Right lobe of liver (tissue), 6 donors: ENCODE results near the gene PLA2R1. TPM values are rescaled to one million over a fixed set of nuclear protein-coding genes. Genes with fewer than 3 reads are reported as not detected.

Source experiments
- ATAC-seq, 4 donors: fragments of 200-7000 bp; cut with Tn5 transposase; one replicate each; pipeline ENCODE4 v1.9.1; 2020; ENCODE audit warnings: mild to moderate bottlenecking in 4 of 4, moderate library complexity in 4 of 4
- DNase-seq, 3 donors: peaks; one replicate each; pipeline ENCODE4 v3.0.0-alpha.2; 2020
- H3K27ac ChIP-seq, 3 donors: fragments of 200-600 bp; one replicate each; pipeline ENCODE4 v1.8.0; 2022
- H3K27me3 ChIP-seq, 2 donors: fragments of 200-600 bp; one replicate each; pipeline ENCODE4 v1.8.0; 2022
- H3K36me3 ChIP-seq, 4 donors: fragments of 200-600 bp; sonication (generic) in 1 of 4; one replicate each; pipeline versions ENCODE4 v1.5.1 to v1.8.0; 2017 to 2022; ENCODE audit warnings: control low read depth in 1 of 4
- H3K4me1 ChIP-seq, 4 donors: fragments of 200-600 bp; sonication (generic) in 1 of 4; one replicate each; pipeline versions ENCODE4 v1.5.1 to v1.8.0; 2017 to 2022; ENCODE audit warnings: control low read depth in 1 of 4
- H3K4me3 ChIP-seq, 3 donors: fragments of 200-600 bp; one replicate each; pipeline ENCODE4 v1.8.0; 2022
- H3K9me3 ChIP-seq, 4 donors: fragments of 200-600 bp; sonication (generic) in 1 of 4; one replicate each; pipeline versions ENCODE4 v1.5.1 to v1.8.0; 2017 to 2022; ENCODE audit warnings: control low read depth in 1 of 4
- CTCF ChIP-seq, 4 donors: fragments of 200-600 bp in 3 of 4; fragments of 450-650 bp in 1 of 4; IDR thresholded peaks; one replicate each; pipeline versions ENCODE4 v1.5.1 to v1.8.0; 2016 to 2022; ENCODE audit warnings: antibody characterized with exemption in 4 of 4, mild to moderate bottlenecking in 2 of 4
- POLR2A ChIP-seq: fragments of 450-650 bp; IDR thresholded peaks from one replicate; pipeline ENCODE4 v1.6.1; 2017; ENCODE audit warnings: antibody characterized with exemption, mild to moderate bottlenecking
- WGBS: methylation state at CpG from one replicate; pipeline ENCODE4 v1.1.6; 2018; ENCODE audit warnings: low coverage, low lambda C conversion rate; ENCODE audit not compliant: insufficient coverage; ENCODE audit errors: missing lambda C conversion rate; 5-methylcytosine and 5-hydroxymethylcytosine counted together
- intact Hi-C, 2 donors: fragments of 100-400 bp; cut with DNase I; formaldehyde crosslinking; loops; one replicate each; pipeline versions ENCODE4 v1.11.2 to v1.14.1; 2022
- long read RNA-seq: library from polyadenylated mRNA; unstranded; transcript quantifications from one replicate; pipeline ENCODE4 v2.0.0, GENCODE V29; 2019
- total RNA-seq, 6 experiments: library from RNA; depleted of rRNA in 2 of 6; stranded (reverse); fragments of >200 nt in 2 of 6; fragmentation: NEBNext Ultra II Directional in 3 of 6; extraction: Animal tissue kit (Norgen Biotek cat#: 25700) in 3 of 6; gene quantifications; one replicate each; pipeline versions ENCODE4 v1.1.0 to v1.2.4, GENCODE V29; 2016 to 2023
- donor health status: DM: no; HTN: yes; CAD: no.
- donor health status: DM: no; HTN: no; CAD: no.
- donor health status: DM: no; HTN: no; CAD: no.
- donor health status: DM: no; HTN: yes; CAD: no.
- donor health status: DM: no; HTN: yes; CAD: no.

PLA2R1 gene
- total RNA-seq, result 1 to 10 TPM in 3 of 6 experiments, under 1 TPM in 3; 0.70 to 1.6 (median 0.97) TPM
- long read RNA-seq, result 0 reads

GRCh38 chr2:160062292-160063005 is at the start of gene PLA2R1:
TSS of gene PLA2R1 (minus strand) at chr2:160062615. CDS start at chr2:160062403, 212 bp downstream.
- DNase-seq (peak in 1 of 3 donors; percentile 37), ATAC-seq (peak; percentile 42 to 58 (median 56))
- peak within 1 kb of the TSS; percentile 40 to 56 (median 44) for H3K4me3 ChIP-seq
- intact Hi-C loops, result no loop called here
- TF ChIP-seq POLR2A (no peak), CTCF (IDR thresholded peaks at IDR 0.05) (no peak)
- no CpG with 5 or more reads among the region's 52 CpGs for WGBS
- H3K4me1 ChIP-seq, result peaks cover 0 to 6% (median 0%) of the 10 kb centered on the region in 4 donors
- peaks cover 0 to 5% of the 10 kb centered on the region in 2 donors for H3K27me3 ChIP-seq
- no peaks in the 10 kb centered on the region for H3K36me3 ChIP-seq
- H3K27ac ChIP-seq, result no peak within 1 kb of the TSS
- no peaks in the 10 kb centered on the region for H3K9me3 ChIP-seq

- ATAC-seq, result no peak
- no peak overlapping the region for H3K4me3 ChIP-seq
- intact Hi-C loops, result no loop called here
- H3K4me1 ChIP-seq, result no peaks in the 10 kb centered on the region
- H3K9me3 ChIP-seq, result no peaks in the 10 kb centered on the region
- no peak for DNase-seq
- no peaks in the 10 kb centered on the region for H3K27me3 ChIP-seq
- H3K36me3 ChIP-seq, result no peaks in the 10 kb centered on the region
- 60% methylated on average over 7 of the region's 7 CpGs for WGBS
- TF ChIP-seq CTCF (IDR thresholded peaks at IDR 0.05) (no peak), POLR2A (no peak)
- H3K27ac ChIP-seq, result no peak overlapping the region
These were observed 48.3 kb upstream of the PLA2R1 start for GRCh38 chr2:160110674-160111239.

- Histone ChIP-seq H3K4me1 (no peaks in the 10 kb centered on the region), H3K27me3 (no peaks in the 10 kb centered on the region), H3K4me3 (no peak overlapping the region), H3K9me3 (no peaks in the 10 kb centered on the region), H3K36me3 (no peaks in the 10 kb centered on the region), H3K27ac (no peak overlapping the region)
- 35% methylated on average over 8 of the region's 8 CpGs for WGBS
- intact Hi-C loops, result no loop called here
- DNase-seq (peak; percentile 41 to 61 (median 60)), ATAC-seq (peak; percentile 94 to 100 (median 96))
- TF ChIP-seq CTCF (IDR thresholded peaks at IDR 0.05) (peak; percentile 74 to 80 (median 80)), POLR2A (no peak)
These were observed 47.7 kb upstream of the PLA2R1 start for GRCh38 chr2:160109939-160110673.

- Histone ChIP-seq H3K9me3 (no peaks in the 10 kb centered on the region), H3K4me1 (no peaks in the 10 kb centered on the region), H3K27me3 (no peaks in the 10 kb centered on the region), H3K27ac (no peak overlapping the region), H3K4me3 (no peak overlapping the region), H3K36me3 (no peaks in the 10 kb centered on the region)
- DNase-seq (no peak), ATAC-seq (no peak)
- intact Hi-C loops, result no loop called here
- no peak for TF ChIP-seq POLR2A
- no peak for TF ChIP-seq CTCF (IDR thresholded peaks at IDR 0.05)
- WGBS, result 66% methylated on average over 3 of the region's 3 CpGs
These were observed 46.8 kb upstream of the PLA2R1 start for GRCh38 chr2:160109243-160109642.
